Tongue (tissue), 2 donors: ENCODE measurements around the gene CYP26B1. TPM values are rescaled to one million over a fixed set of nuclear protein-coding genes. Genes with fewer than 3 reads are reported as not detected.

ENCODE experiments used
- DNase-seq: peaks from one replicate; pipeline ENCODE4 v3.0.0-alpha.2; 2015
- total RNA-seq: library from RNA; depleted of rRNA; stranded (reverse); fragments of >200 nt; gene quantifications from one replicate; pipeline ENCODE4 v1.2.3, GENCODE V29; 2014

CYP26B1 gene
- total RNA-seq, 1 donor from 2014 or later: 13.8 TPM

GRCh38 chr2:72082021-72082601, 65.6 kb downstream of the CYP26B1 start:
- no peak for DNase-seq

- DNase-seq: no peak
Observed at GRCh38 chr2:72081451-72081850, 66.2 kb downstream of the CYP26B1 start.

- DNase-seq: no peak
Observed at GRCh38 chr2:72080286-72081145, 67.1 kb downstream of the CYP26B1 start.
